GDM1 (cell line): ENCODE data around the gene MYO1D.

Source experiments
- DNase-seq: peaks from one replicate; lab custom pipeline; 2025; lab: John Stamatoyannopoulos, UW

The MYO1D gene

DNA sequence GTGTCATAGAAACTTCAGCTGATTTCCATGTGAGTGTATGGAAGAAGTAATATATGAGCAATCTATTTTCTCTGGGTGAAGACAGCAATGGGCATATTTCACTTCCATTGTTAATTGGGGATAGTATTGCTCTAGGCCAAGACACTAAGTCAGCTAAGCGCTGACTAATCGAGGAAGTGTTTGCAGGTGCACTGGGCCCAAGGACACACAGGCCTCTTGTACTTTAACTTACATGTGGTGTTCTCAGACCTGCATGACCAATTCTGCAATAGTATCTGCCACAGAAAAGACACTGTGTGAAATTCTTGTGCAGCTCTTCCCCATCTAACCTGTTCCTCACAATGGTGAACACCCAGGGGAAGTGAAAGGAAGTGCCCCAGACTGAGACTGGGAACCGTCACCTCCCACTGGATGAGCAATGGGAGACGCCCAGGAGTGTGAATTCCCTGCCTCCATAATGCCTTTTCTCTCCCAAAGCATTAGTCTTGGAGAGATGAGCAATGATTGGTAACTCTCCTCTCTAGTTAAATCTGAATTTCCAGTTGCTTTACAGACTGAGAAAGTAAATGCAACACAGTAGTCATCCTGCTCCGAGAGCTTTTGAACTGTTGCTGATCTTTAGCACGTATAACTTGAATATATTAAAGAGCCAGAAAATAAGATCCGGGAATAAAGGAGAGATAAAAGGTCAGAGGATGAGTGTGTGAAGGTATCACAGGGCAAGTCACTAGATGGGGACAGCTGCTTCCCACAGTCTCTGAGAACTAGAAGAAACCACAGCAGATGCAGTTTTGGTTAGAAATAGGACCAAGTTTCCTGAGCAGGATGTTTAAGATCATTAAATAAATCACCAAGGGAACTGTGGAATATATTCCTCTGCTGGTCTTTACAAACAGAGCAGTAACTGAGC, 307.5 kb downstream of the MYO1D start:
- no peak for DNase-seq

GRCh38 chr17:32568705-32569104, 308.2 kb downstream of the MYO1D start:
- no peak for DNase-seq

- DNase-seq: no peak
Measured at GRCh38 chr17:32567511-32567910, 309.4 kb downstream of the MYO1D start.

DNA sequence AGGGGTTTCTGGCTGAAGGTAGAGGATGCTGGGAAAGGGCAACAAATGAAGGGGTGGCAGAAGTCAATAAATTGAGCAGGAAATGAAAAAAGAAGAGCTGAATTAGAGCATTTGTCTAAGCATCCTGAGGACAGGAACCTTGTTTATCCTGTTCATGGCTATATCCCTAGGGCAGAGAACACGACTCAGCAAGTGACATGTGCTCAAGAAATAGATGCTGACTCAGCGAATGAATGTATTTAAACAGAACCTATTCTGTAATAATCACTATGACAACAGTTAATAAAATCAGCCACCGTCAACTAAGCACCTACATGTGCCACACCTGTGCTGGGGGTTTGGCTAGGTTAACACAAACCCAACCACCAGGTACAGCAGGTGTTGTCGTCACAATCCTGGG, 309.8 kb downstream of the MYO1D start:
- no peak for DNase-seq

- no peak for DNase-seq
Measured at GRCh38 chr17:32566303-32566702, 310.6 kb downstream of the MYO1D start.

DNA sequence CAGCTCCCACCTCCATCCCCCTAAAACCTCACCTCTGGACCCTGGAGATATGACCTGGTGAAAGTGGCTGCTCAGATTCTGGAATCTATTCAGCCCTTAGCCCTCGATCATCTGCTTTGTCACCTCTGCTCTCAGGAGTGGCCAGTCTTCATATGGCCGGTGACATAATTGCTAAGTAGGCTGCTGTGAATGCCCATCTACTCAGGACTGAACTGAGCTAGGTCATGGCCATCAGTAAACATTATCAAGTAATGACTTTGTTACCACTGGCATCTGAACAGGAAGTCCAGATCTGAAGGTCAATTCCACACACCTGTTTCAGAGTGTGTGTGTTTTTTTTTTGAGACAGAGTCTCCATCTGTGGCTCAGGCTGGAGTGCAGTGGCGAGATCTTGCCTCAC, 311.5 kb downstream of the MYO1D start:
- DNase-seq: no peak

DNA sequence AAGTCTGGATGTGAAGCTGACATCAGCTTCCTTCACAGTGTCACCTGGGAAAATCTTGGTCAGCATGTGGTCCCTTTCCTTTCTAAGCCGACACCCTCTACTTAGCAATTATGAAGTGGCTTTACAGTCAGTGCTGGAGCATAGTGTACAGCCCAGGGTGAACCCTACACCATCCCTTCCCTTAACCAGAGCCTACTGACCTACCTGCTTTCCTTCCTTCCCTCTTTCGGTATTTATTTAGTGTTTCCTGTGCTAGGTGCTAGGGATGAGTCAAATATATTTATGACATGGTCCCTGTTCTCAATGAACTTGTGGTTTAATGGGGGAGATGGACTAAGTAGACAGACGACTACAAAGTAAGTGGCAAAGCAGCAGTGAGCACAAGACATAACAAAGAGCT, 312.6 kb downstream of the MYO1D start:
- DNase-seq: no peak

- no peak for DNase-seq
Measured at GRCh38 chr17:32563583-32563982, 313.3 kb downstream of the MYO1D start.

GRCh38 chr17:32558997-32559650, 317.8 kb downstream of the MYO1D start:
- no peak for DNase-seq

DNA sequence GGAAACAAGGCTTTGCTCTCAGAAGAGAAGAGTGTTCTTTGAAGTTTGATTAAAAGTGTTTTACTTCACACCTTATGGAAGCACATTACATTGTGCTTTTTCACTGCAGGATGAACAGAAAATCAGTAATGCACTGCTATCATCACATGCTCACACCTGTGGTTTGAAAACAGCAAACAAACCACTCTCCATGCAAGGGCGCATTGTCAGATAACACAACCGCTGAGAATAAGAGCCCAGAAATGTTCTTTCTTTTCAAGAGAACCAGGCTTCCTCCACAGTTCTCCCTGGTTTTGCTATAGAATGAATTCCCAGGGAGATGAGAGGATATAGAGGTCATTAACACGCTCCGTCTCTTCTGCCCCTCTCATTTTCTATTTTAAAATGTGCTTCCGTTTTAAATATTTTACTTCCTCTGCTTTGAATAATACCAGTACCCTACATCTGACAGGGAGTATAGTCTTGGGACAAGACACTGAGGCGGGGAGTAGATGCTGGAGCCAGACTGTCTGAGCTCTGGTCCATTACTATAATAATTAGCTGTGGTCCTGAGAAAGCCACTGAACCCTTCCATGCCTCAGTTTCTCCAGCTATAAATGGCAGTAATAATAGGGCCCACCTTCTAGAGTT, 318.5 kb downstream of the MYO1D start:
- no peak for DNase-seq

DNA sequence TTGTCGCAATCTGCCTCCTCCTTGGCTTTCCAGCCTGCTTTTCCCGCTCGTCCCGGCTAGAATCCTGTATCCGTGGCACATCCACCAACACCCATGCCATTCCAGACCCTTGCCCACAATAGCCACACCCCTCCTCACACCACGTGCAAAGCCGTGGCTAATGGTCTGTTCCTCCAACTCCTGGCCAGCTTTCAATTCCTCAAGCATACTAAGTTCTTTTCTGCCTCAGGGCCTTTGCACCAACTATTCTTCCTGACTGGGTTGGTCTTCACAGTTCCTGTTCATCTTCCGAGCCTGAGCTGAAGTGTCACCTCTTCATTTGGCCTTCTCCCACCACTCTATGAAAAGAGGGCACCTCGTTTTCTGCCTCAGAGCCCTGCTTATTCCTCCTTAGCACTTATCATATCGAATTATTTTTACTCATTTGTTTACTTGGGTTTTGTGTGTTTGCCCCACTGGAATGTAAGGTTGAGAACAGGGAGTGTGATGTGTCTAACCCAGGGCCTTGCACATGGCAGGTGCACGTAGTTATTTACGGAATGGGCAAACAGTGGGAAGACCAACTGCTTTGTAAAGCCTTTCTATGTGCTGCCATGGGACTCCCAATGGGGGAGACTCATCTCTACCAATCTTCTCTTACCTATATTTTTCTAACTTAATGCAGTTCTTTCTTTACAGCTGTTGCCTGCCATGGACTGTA, 321.2 kb downstream of the MYO1D start:
- DNase-seq: no peak

- peak; percentile 28 for DNase-seq
Measured at GRCh38 chr17:32553168-32553567, 323.8 kb downstream of the MYO1D start.

- DNase-seq: no peak
Measured at GRCh38 chr17:32552280-32552679, 324.6 kb downstream of the MYO1D start.

GRCh38 chr17:32551186-32551955, 325.6 kb downstream of the MYO1D start:
- DNase-seq: peak; percentile 25

DNA sequence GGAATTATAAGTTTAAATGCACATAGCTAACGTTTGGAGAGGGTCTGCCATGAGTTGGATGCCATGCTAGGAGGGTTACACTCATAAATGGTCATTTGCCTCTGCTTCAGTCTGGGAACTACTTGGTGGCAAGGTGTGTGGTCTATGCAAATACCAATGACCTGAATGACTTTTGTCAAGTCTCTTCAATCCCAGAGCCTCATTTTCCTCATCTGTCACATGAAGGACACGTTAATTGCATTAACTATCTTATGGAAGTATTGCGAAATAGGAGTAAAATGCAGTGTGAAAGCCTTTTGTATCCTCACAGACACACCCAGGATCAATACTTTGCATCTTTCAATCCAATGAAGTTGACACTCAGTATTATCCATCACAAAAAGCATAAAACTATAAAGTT, 327.4 kb downstream of the MYO1D start:
- no peak for DNase-seq

DNA sequence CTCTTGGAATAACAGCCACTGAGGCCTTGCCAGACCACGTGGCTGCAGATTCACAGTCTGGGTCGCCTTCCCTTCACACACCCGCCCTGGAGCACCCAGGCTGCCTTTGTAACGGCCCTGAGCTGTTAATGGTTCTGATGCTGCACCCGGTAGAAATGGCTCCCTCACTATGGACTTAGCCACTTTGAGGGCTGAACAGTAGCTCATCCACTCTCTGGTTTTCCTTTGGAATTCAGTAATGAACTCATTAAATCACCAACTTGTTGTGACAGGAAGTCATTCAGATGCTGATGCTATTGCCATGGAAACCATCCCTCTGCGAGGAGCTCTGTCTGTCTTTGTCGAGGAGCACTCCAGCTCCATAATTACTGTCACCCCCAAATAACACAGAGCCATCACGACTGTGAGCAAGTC, 330.9 kb downstream of the MYO1D start:
- DNase-seq: no peak

GRCh38 chr17:32542186-32542585, 334.7 kb downstream of the MYO1D start:
- DNase-seq: no peak

DNA sequence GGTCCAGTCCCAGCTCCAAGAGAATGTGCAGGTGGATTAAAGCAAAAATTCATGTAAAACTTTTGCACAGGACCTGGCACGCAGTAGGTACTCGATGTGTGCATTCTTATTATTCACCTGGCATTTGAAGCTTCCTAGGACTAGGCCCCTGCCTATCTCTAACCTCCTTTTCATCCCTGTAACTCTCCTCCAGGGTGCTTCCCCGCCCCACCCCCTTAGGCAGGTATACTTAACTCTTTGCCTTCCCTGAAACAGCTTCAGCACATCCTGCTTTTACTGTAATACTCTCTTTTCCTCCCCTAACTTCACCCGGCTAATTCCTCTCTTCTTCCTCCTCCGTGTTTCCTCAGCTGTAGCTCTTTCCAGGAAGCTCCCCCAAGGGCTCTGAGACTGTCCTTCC, 335.3 kb downstream of the MYO1D start:
- DNase-seq: no peak

DNA sequence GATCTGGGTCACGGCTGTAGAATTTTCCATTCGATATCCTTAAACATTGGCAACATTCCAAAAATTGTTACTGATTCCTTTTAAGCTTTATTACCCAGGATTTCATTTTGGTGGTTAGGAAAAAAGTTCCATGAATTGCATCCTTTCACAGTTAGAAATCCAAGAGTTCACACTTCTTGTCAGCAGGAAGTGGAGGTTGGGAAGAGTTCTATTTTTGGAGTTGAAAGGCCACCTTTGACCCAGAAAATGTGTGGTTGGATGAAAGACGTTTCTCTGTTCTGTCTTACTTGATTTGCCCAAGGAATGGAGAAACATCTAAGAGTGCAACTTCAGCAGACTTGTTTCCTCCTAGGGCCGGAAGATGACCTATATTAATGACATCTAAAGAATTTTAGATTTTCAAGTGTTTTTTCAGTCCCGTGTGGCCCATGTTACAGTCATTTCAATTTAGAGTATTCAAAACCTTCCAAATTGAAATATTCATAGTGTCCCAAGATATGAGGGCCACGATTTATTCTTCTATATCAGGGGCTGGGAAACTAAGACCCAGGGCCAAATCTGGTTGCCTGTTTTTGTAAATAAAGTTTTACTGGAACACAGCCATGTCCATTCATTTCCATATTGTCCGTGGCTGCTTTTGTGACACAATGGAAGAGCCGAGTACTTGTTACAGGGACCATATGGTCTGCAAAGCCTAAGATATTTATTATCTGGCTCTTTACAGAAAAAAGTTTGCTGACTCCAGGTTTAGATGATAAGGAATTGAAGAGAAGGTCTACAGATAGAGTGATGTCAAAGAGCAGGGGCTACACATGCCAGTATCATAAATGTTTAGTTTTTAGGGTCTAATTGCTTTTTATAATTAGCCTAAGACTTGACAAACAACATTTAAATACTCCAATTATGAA, 339.9 kb downstream of the MYO1D start:
- DNase-seq: no peak

DNA sequence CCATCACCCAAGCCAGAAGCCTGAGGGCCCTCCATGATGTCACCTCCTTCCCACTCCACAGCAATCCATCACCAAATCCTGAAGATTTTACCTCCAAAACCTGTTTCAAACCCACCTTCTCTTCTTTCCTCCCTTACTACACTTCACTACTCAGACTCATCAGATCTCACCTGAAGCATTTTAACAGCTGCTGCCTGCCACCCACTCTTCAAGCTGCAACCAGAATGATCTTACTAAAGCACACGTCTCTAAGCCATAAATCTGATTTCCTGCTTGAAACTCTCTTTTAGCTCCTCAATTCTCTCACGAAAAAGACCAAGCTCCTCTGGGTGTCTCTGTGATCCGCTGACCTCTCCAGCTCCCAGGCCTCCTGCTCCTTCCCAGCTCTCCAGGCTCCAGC, 343.6 kb downstream of the MYO1D start:
- DNase-seq: no peak

DNA sequence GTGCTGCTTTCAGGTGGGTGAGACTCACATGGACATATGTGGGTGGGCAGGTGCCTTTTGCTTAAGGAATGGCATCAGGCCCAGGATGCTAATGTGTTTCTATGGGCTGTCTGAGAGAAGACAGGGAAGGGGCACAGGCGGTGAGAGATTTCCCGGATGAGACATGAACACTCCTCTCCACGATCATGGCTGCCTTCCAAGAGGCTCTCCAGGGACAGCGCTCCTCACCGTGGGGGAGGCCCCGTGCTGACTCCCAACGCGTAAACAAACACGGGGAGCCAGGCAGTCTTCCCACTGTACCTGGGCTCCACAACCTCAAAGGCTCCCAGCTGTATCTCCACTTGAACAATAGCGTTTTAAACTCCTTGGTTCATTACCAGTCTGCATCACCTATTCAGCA, 347.3 kb downstream of the MYO1D start:
- DNase-seq: no peak
